Adrenal gland (tissue), 5 donors: Measurements from ENCODE around the gene SLC12A4.
"Not testable (repeated sequence)": the region's sequence is repeated elsewhere in the genome, so short reads cannot be mapped to it uniquely, and the experiment has no call there.

Experiments used
- CTCF ChIP-seq, 6 experiments: fragments of 450-650 bp in 4 of 6; fragments of 200-600 bp in 2 of 6; sonication (generic) in 1 of 6; IDR thresholded peaks; 1 replicate in 5 of 6; 2 replicates in 1 of 6; pipeline versions ENCODE4 v1.5.1 to v1.8.0; 2016 to 2021; ENCODE audit warnings: antibody characterized with exemption in 6 of 6, mild to moderate bottlenecking in 2 of 6, moderate library complexity in 1 of 6
- POLR2A ChIP-seq, 2 donors: fragments of 450-650 bp; IDR thresholded peaks; one replicate each; pipeline ENCODE4 v1.6.1; 2017; ENCODE audit warnings: antibody characterized with exemption in 2 of 2, mild to moderate bottlenecking in 2 of 2, moderate library complexity in 1 of 2
- donor health status: DM: no; HTN: no; CAD: no.

- not testable (repeated sequence) for TF ChIP-seq CTCF, POLR2A (IDR thresholded peaks at IDR 0.05)
Measured at GRCh38 chr16:67998779-67999688, 30.6 kb upstream of the SLC12A4 start, which contains the start of gene DPEP2.
